Stimulated activated CD8-positive, alpha-beta memory T cell treated with anti-CD3 and anti-CD28 coated beads, Interleukin-4, amount 100 ng/mL, for 4 hours (primary cell): ENCODE data around the gene KCNQ5.
"Not testable (repeated sequence)": the region's sequence is repeated elsewhere in the genome, so short reads cannot be mapped to it uniquely, and the experiment has no call there.

ENCODE experiments used
- DNase-seq, 2 donors: peaks; one replicate each; pipeline ENCODE4 v3.0.0-alpha.2; 2020; ENCODE audit warnings: low read depth in 2 of 2, low spot score in 1 of 2

KCNQ5 gene

GRCh38 chr6:72621291-72622093, at the start of gene KCNQ5:
Gene KCNQ5, plus strand, starts transcription at chr6:72622064.
- DNase-seq, result peak in 1 of 2 donors; percentile 2

- DNase-seq, result no peak
Measured at GRCh38 chr6:72579865-72580264, 42.0 kb upstream of the KCNQ5 start.

GRCh38 chr6:72580281-72580940, 41.5 kb upstream of the KCNQ5 start:
- DNase-seq, result no peak

- DNase-seq, result not testable (repeated sequence)
Measured at GRCh38 chr6:72580950-72581349, 40.9 kb upstream of the KCNQ5 start.

- no peak for DNase-seq
Measured at GRCh38 chr6:72588155-72588554, 33.7 kb upstream of the KCNQ5 start.

GRCh38 chr6:72589096-72589495, 32.8 kb upstream of the KCNQ5 start:
- DNase-seq, result no peak

GRCh38 chr6:72595812-72596211, 26.1 kb upstream of the KCNQ5 start:
- DNase-seq, result no peak

- no peak for DNase-seq
Measured at GRCh38 chr6:72616406-72617015, 5.4 kb upstream of the KCNQ5 start.

- DNase-seq, result no peak
Measured at GRCh38 chr6:72617721-72618120, 4.1 kb upstream of the KCNQ5 start.

- peak; percentile 51 to 69 for DNase-seq
Measured at GRCh38 chr6:72619883-72620696, 1.8 kb upstream of the KCNQ5 start.

GRCh38 chr6:72620871-72621290, 983 bp upstream of the KCNQ5 start:
- DNase-seq, result no peak

GRCh38 chr6:72622094-72622940, 453 bp downstream of the KCNQ5 start:
- DNase-seq, result peak; percentile 22 to 45

- no peak for DNase-seq
Measured at GRCh38 chr6:72623808-72624207, 1.9 kb downstream of the KCNQ5 start.

- DNase-seq, result no peak
Measured at GRCh38 chr6:72624557-72625160, 2.8 kb downstream of the KCNQ5 start.

GRCh38 chr6:72626126-72626525, 4.3 kb downstream of the KCNQ5 start:
- DNase-seq, result no peak

- no peak for DNase-seq
Measured at GRCh38 chr6:72627539-72627938, 5.7 kb downstream of the KCNQ5 start.

GRCh38 chr6:72631480-72631879, 9.6 kb downstream of the KCNQ5 start:
- DNase-seq, result no peak

- DNase-seq, result no peak
Measured at GRCh38 chr6:72635636-72636035, 13.8 kb downstream of the KCNQ5 start.

- no peak for DNase-seq
Measured at GRCh38 chr6:72636215-72636614, 14.4 kb downstream of the KCNQ5 start.

GRCh38 chr6:72636786-72637185, 14.9 kb downstream of the KCNQ5 start:
- no peak for DNase-seq
